ENCODE results near the gene MRPL17. TPM values are rescaled to one million over a fixed set of nuclear protein-coding genes. Genes with fewer than 3 reads are reported as not detected.
"Not testable (repeated sequence)": the region's sequence is repeated elsewhere in the genome, so short reads cannot be mapped to it uniquely, and the experiment has no call there.

Gene MRPL17
- total RNA-seq, 1 experiment from 2014 or later, result 98.5 TPM

DNA sequence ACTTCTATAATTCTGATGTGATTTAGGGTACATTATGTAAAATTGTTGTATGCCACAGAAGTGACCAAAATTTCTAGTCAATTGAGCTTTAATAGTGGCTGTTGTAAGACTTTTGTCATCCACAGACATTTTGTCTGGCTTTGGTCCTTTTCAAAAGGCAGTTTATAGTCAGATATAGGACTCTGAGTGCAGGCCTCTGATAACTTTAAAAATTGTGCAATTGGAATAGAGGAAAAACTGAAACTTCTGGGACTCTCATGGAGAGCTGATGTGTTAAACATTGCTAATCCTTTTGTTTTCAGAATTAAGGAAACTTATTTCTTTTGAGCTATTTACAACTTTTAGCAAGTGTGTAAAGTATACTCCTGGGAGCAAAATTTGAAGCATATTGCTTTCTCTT, 9.0 kb upstream of the MRPL17 start:
- intact Hi-C loops (cut with micrococcal nuclease; ENCODE audit: unreplicated experiment), result no loop called here
- no peak for DNase-seq (ENCODE audit: low spot score)
- Histone ChIP-seq H3K27me3 (replicated peaks; ENCODE audit: insufficient read depth, low read depth, low read length, poor library complexity) (no peaks in the 10 kb centered on the region), H3K9me3 (ENCODE audit: low read depth, low read length, poor library complexity, severe bottlenecking) (no peaks in the 10 kb centered on the region), H3K4me1 (ENCODE audit: insufficient read depth, low read length, poor library complexity, severe bottlenecking) (peaks cover 5% of the 10 kb centered on the region), H3K27ac (ENCODE audit: low read depth, low read length, poor library complexity, severe bottlenecking) (no peak overlapping the region), H3K36me3 (ENCODE audit: insufficient read depth, low read length, poor library complexity, severe bottlenecking) (no peaks in the 10 kb centered on the region), H3K4me3 (ENCODE audit: low read depth, low read length, poor library complexity, severe bottlenecking) (no peak overlapping the region)
- ChIA-PET POLR2A (ENCODE audit: low non-redundant PET) (no interaction called here), CTCF (no interaction called here)
- TF ChIP-seq, protein P1, sequence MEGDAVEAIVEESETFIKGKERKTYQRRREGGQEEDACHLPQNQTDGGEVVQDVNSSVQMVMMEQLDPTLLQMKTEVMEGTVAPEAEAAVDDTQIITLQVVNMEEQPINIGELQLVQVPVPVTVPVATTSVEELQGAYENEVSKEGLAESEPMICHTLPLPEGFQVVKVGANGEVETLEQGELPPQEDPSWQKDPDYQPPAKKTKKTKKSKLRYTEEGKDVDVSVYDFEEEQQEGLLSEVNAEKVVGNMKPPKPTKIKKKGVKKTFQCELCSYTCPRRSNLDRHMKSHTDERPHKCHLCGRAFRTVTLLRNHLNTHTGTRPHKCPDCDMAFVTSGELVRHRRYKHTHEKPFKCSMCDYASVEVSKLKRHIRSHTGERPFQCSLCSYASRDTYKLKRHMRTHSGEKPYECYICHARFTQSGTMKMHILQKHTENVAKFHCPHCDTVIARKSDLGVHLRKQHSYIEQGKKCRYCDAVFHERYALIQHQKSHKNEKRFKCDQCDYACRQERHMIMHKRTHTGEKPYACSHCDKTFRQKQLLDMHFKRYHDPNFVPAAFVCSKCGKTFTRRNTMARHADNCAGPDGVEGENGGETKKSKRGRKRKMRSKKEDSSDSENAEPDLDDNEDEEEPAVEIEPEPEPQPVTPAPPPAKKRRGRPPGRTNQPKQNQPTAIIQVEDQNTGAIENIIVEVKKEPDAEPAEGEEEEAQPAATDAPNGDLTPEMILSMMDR (conservative IDR thresholded peaks at IDR 0.05; ENCODE audit: low read depth, low read length), result no peak
- no peak for TF ChIP-seq EZH2 (IDR thresholded peaks at IDR 0.05; ENCODE audit: borderline replicate concordance, low read depth, low read length, poor library complexity, severe bottlenecking)
- no TSS peak for BruUV-seq (replicated peaks)

DNA sequence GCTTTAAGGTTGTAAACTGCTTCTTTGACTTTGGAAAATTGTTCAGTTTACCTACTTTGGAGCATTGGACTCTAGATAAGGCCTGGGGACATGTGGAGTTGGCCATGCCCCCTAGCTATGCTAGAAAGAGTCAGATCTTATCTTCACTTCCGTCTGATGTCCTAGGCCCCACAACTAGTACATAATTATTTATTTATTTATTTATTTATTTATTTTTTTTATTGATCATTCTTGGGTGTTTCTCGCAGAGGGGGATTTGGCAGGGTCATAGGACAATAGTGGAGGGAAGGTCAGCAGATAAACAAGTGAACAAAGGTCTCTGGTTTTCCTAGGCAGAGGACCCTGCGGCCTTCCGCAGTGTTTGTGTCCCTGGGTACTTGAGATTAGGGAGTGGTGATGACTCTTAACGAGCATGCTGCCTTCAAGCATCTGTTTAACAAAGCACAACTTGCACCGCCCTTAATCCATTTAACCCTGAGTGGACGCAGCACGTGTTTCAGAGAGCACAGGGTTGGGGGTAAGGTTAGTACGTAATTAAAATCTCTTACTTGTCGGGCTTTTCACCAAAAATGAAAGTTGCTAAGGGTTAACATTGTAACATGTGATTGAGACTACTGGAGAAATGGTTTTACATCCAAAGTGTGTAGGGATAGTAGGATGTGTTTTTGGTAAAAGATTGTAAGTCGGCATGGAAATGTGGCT, 7.4 kb upstream of the MRPL17 start:
- POLR2A ChIA-PET (ENCODE audit: low non-redundant PET); H3K36me3 ChIP-seq (ENCODE audit: insufficient read depth, low read length, poor library complexity, severe bottlenecking); intact Hi-C loops (cut with micrococcal nuclease; ENCODE audit: unreplicated experiment); BruUV-seq (replicated peaks); H3K4me3 ChIP-seq (ENCODE audit: low read depth, low read length, poor library complexity, severe bottlenecking); H3K9me3 ChIP-seq (ENCODE audit: low read depth, low read length, poor library complexity, severe bottlenecking); H3K27me3 ChIP-seq (replicated peaks; ENCODE audit: insufficient read depth, low read depth, low read length, poor library complexity); DNase-seq (ENCODE audit: low spot score); H3K27ac ChIP-seq (ENCODE audit: low read depth, low read length, poor library complexity, severe bottlenecking); CTCF ChIA-PET; H3K4me1 ChIP-seq (ENCODE audit: insufficient read depth, low read length, poor library complexity, severe bottlenecking): not testable (repeated sequence)

DNA sequence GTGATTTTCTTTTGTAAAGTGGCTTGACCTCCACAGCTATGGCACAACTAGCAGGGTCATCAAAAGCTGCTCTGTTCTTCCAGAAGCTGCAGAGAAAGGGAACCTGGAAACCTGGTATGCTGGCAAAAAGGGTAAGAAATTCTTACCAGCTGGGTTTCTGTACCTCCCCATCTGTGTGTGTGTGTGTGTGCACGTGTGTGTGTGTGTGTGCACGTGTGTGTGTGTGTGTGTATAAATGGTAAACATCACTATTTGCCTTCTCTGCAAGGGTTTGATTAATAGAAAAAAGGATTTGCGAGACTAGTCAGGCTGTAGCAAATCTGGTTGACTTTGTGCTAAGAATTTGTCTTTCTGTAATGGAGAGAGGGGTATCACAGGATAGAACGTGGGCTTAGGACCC, 4.7 kb upstream of the MRPL17 start:
- no peak overlapping the region for H3K27ac ChIP-seq (ENCODE audit: low read depth, low read length, poor library complexity, severe bottlenecking)
- peaks cover 4% of the 10 kb centered on the region for H3K4me1 ChIP-seq (ENCODE audit: insufficient read depth, low read length, poor library complexity, severe bottlenecking)
- intact Hi-C loops (cut with micrococcal nuclease; ENCODE audit: unreplicated experiment), result no loop called here
- DNase-seq (ENCODE audit: low spot score), result no peak
- no peaks in the 10 kb centered on the region for H3K27me3 ChIP-seq (replicated peaks; ENCODE audit: insufficient read depth, low read depth, low read length, poor library complexity)
- no peak overlapping the region for H3K4me3 ChIP-seq (ENCODE audit: low read depth, low read length, poor library complexity, severe bottlenecking)
- H3K9me3 ChIP-seq (ENCODE audit: low read depth, low read length, poor library complexity, severe bottlenecking), result no peaks in the 10 kb centered on the region
- BruUV-seq (replicated peaks), result no TSS peak
- ChIA-PET POLR2A (ENCODE audit: low non-redundant PET) (no interaction called here), CTCF (no interaction called here)
- TF ChIP-seq, protein P1 (conservative IDR thresholded peaks at IDR 0.05; ENCODE audit: low read depth, low read length), result no peak
- TF ChIP-seq EZH2 (IDR thresholded peaks at IDR 0.05; ENCODE audit: borderline replicate concordance, low read depth, low read length, poor library complexity, severe bottlenecking), result no peak
- H3K36me3 ChIP-seq (ENCODE audit: insufficient read depth, low read length, poor library complexity, severe bottlenecking), result no peaks in the 10 kb centered on the region

DNA sequence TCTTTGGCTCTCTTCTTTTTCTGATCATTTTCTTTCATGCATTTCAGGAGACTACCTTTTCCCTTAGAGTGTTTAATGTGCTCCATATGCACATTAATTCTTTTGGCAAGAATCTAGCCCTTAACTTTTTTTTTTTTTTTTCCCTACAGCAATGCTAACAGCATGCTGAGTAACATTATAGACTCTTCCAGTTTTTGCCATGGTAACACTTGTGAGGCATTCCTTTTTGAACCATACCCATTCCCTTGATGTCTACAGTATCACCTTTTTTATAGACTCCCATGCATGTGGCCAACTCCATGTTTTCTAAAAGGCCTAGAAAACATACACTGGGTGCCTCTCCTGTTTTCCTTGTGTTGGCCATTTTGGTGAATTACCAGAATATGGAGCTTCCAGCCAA, 2.9 kb upstream of the MRPL17 start:
- H3K27ac ChIP-seq (ENCODE audit: low read depth, low read length, poor library complexity, severe bottlenecking), result no peak overlapping the region
- H3K4me1 ChIP-seq (ENCODE audit: insufficient read depth, low read length, poor library complexity, severe bottlenecking), result peaks cover 4% of the 10 kb centered on the region
- H3K27me3 ChIP-seq (replicated peaks; ENCODE audit: insufficient read depth, low read depth, low read length, poor library complexity), result no peaks in the 10 kb centered on the region
- intact Hi-C loops (cut with micrococcal nuclease; ENCODE audit: unreplicated experiment), result no loop called here
- no TSS peak for BruUV-seq (replicated peaks)
- peaks cover 7% of the 10 kb centered on the region for H3K36me3 ChIP-seq (ENCODE audit: insufficient read depth, low read length, poor library complexity, severe bottlenecking)
- no peak overlapping the region for H3K4me3 ChIP-seq (ENCODE audit: low read depth, low read length, poor library complexity, severe bottlenecking)
- CTCF ChIA-PET, result no interaction called here
- POLR2A ChIA-PET (ENCODE audit: low non-redundant PET), result no interaction called here
- TF ChIP-seq, protein P1 (conservative IDR thresholded peaks at IDR 0.05; ENCODE audit: low read depth, low read length), result no peak
- no peak for TF ChIP-seq EZH2 (IDR thresholded peaks at IDR 0.05; ENCODE audit: borderline replicate concordance, low read depth, low read length, poor library complexity, severe bottlenecking)
- DNase-seq (ENCODE audit: low spot score), result no peak
- no peaks in the 10 kb centered on the region for H3K9me3 ChIP-seq (ENCODE audit: low read depth, low read length, poor library complexity, severe bottlenecking)

DNA sequence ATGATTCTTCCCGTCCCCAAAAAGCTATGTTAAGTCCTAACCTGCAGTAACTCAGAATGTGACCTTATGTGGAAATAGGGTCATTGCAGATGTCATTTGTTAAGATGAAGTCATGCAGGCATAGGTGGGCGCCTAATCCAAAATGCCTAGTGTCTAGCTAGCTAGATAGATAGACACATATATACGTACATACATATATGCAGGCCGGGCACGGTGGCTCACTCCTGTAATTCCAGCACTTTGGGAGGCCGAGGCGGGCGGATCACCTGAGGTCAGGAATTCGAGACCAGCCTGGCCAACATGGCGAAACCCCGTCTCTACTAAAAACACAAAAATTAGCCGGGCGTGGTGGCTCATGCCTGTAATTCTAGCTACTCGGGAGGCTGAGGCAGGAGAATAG, 928 bp upstream of the MRPL17 start:
- H3K27me3 ChIP-seq (replicated peaks; ENCODE audit: insufficient read depth, low read depth, low read length, poor library complexity); H3K4me1 ChIP-seq (ENCODE audit: insufficient read depth, low read length, poor library complexity, severe bottlenecking); H3K4me3 ChIP-seq (ENCODE audit: low read depth, low read length, poor library complexity, severe bottlenecking); DNase-seq (ENCODE audit: low spot score); BruUV-seq (replicated peaks); intact Hi-C loops (cut with micrococcal nuclease; ENCODE audit: unreplicated experiment); H3K9me3 ChIP-seq (ENCODE audit: low read depth, low read length, poor library complexity, severe bottlenecking); POLR2A ChIA-PET (ENCODE audit: low non-redundant PET): not testable (repeated sequence)
- Histone ChIP-seq H3K27ac (ENCODE audit: low read depth, low read length, poor library complexity, severe bottlenecking) (peak overlapping the region; percentile 92), H3K36me3 (ENCODE audit: insufficient read depth, low read length, poor library complexity, severe bottlenecking) (peaks cover 17% of the 10 kb centered on the region)
- CTCF ChIA-PET, result interaction anchor here (0.8 to 1.2 kb wide), 2 partner anchors 37 to 321 kb away, joined by 3 to 4 read pairs; no protein-coding TSS in a partner anchor

All from A673 (cell line).